GM12878 (cell line): ENCODE measurements around the gene PDZD2. TPM values are rescaled to one million over a fixed set of nuclear protein-coding genes. Genes with fewer than 3 reads are reported as not detected.

Experiments used
- ATAC-seq: fragments of 200-7000 bp; cut with Tn5 transposase; 3 replicates; pipeline ENCODE4 v1.9.1; 2020; ENCODE audit warnings: mild to moderate bottlenecking, moderate library complexity
- BruUV-seq: library from RNA; stranded (reverse); fragments of 400-500 nt; replicated peaks from 2 replicates; lab custom pipeline; 2021; lab: Mats Ljungman, UMichigan
- CTCF ChIA-PET: fragments of 300-600 bp; sonication (Branson Sonifier 250); formaldehyde crosslinking; extraction: SDS; loops from one replicate; lab custom pipeline; 2021; ENCODE audit warnings: inconsistent platforms; lab: Yijun Ruan, JAX
- POLR2A ChIA-PET: fragments of 350-600 bp; formaldehyde crosslinking; extraction: SDS; loops from one replicate; lab custom pipeline; 2021; ENCODE audit warnings: inconsistent platforms; lab: Charles Lee
- RAD21 ChIA-PET: fragments of 300-600 bp; sonication (Branson Sonifier 250); formaldehyde crosslinking; loops from one replicate; lab custom pipeline; 2023; ENCODE audit warnings: antibody characterized with exemption; ENCODE audit not compliant: unreplicated experiment; lab: Charles Lee
- SMC1A ChIA-PET: fragments of 300-600 bp; sonication (Branson Sonifier 250); formaldehyde crosslinking; loops from one replicate; lab custom pipeline; 2023; ENCODE audit not compliant: unreplicated experiment, uncharacterized antibody; lab: Charles Lee
- DNase-seq: peaks from one replicate; pipeline ENCODE4 v3.0.0-alpha.2; 2011; ENCODE audit warnings: low read depth, low spot score
- FAIRE-seq: peaks from 3 replicates; lab custom pipeline; 2011; peaks lifted over from hg19 to GRCh38; lab: Jason Lieb, UNC
- H2AFZ ChIP-seq: 2 replicates; pipeline ENCODE4 v1.6.0; 2011; ENCODE audit warnings: low read depth, low read length, control low read depth; ENCODE audit not compliant: control insufficient read depth
- H3K27ac ChIP-seq: 2 replicates; pipeline ENCODE4 v1.5.1; 2011; ENCODE audit warnings: control low read depth; ENCODE audit not compliant: control insufficient read depth, insufficient read depth
- H3K27me3 ChIP-seq, 2 experiments: replicated peaks in 1 of 2; 2 replicates each; pipeline versions ENCODE4 v1.6.0 to v1.6.1; 2011; ENCODE audit warnings: low read length in 1 of 2; ENCODE audit not compliant: control insufficient read depth in 2 of 2, insufficient read depth in 2 of 2
- H3K36me3 ChIP-seq, 2 experiments: 2 replicates each; pipeline ENCODE4 v1.5.1; 2011; ENCODE audit warnings: low read length in 1 of 2; ENCODE audit not compliant: control insufficient read depth in 2 of 2, insufficient read depth in 2 of 2
- H3K4me1 ChIP-seq: 2 replicates; pipeline ENCODE4 v1.6.1; 2011; ENCODE audit warnings: mild to moderate bottlenecking, low read length, moderate library complexity, mixed read lengths; ENCODE audit not compliant: control insufficient read depth, insufficient read depth
- H3K4me2 ChIP-seq: 2 replicates; pipeline ENCODE4 v1.6.0; 2011; ENCODE audit warnings: control low read depth; ENCODE audit not compliant: control insufficient read depth, insufficient read depth
- H3K4me3 ChIP-seq: fragments of 200-600 bp; sonication (generic); 2 replicates; pipeline ENCODE4 v1.5.1; 2016
- H3K79me2 ChIP-seq: 2 replicates; pipeline ENCODE4 v1.6.0; 2011; ENCODE audit warnings: low read length; ENCODE audit not compliant: control insufficient read depth, insufficient read depth
- H3K9ac ChIP-seq: 2 replicates; pipeline ENCODE4 v1.8.0; 2011; ENCODE audit warnings: low read length, control low read depth, mixed read lengths; ENCODE audit not compliant: control insufficient read depth, insufficient read depth
- H3K9me3 ChIP-seq: replicated peaks from 3 replicates; pipeline ENCODE4 v1.5.1; 2011; ENCODE audit warnings: mild to moderate bottlenecking, low read length; ENCODE audit not compliant: control insufficient read depth, insufficient read depth
- H4K20me1 ChIP-seq: 2 replicates; pipeline ENCODE4 v1.6.0; 2011; ENCODE audit not compliant: control insufficient read depth, insufficient read depth
- BACH1 ChIP-seq: fragments of 450-650 bp; IDR thresholded peaks from 2 replicates; pipeline ENCODE4 v1.6.1; 2017; ENCODE audit warnings: mild to moderate bottlenecking, borderline replicate concordance
- CEBPZ ChIP-seq: fragments of 150-350 bp; IDR thresholded peaks from 2 replicates; pipeline ENCODE4 v1.6.1; 2016; ENCODE audit warnings: low read depth, low read length
- EGR1 ChIP-seq, 2 experiments: IDR thresholded peaks; 1 replicate in 1 of 2; 2 replicates in 1 of 2; pipeline ENCODE4 v1.6.1; 2011 to 2012; ENCODE audit warnings: low read depth in 2 of 2, low read length in 2 of 2, borderline replicate concordance in 1 of 2, mild to moderate bottlenecking in 1 of 2, moderate library complexity in 1 of 2
- ESRRA ChIP-seq: IDR thresholded peaks from 2 replicates; pipeline ENCODE4 v1.6.1; 2012; ENCODE audit warnings: mild to moderate bottlenecking, low read length, improper control_type of control experiment
- ETV6 ChIP-seq, 2 experiments: fragments of 450-650 bp in 1 of 2; IDR thresholded peaks in 1 of 2; conservative IDR thresholded peaks in 1 of 2; 2 replicates each; pipeline ENCODE4 v1.6.1; 2014; ENCODE audit warnings: antibody characterized with exemption in 1 of 2, borderline replicate concordance in 1 of 2, low read depth in 1 of 2, mild to moderate bottlenecking in 1 of 2, moderate library complexity in 1 of 2
- FOS ChIP-seq: IDR thresholded peaks from 3 replicates; pipeline ENCODE4 v1.6.1; 2011; ENCODE audit warnings: borderline replicate concordance; ENCODE audit not compliant: insufficient read length; ENCODE audit errors: extremely low read depth
- GABPA ChIP-seq: IDR thresholded peaks from 2 replicates; pipeline ENCODE4 v1.6.1; 2014; ENCODE audit warnings: antibody characterized with exemption, low read depth, mild to moderate bottlenecking, inconsistent platforms
- HSF1 ChIP-seq: fragments of 150-350 bp; IDR thresholded peaks from 2 replicates; pipeline ENCODE4 v1.6.1; 2014; ENCODE audit warnings: mild to moderate bottlenecking, low read depth, low read length
- IKZF2 ChIP-seq, 2 experiments: fragments of 450-650 bp; IDR thresholded peaks; 2 replicates each; pipeline ENCODE4 v1.6.1; 2017; ENCODE audit warnings: mild to moderate bottlenecking in 2 of 2, moderate library complexity in 2 of 2
- MTA3 ChIP-seq: IDR thresholded peaks from 2 replicates; pipeline ENCODE4 v1.6.1; 2012; ENCODE audit warnings: low read length, inconsistent platforms, borderline replicate concordance
- NFYB ChIP-seq: IDR thresholded peaks from 2 replicates; pipeline ENCODE4 v1.6.1; 2011; ENCODE audit warnings: low read depth, mild to moderate bottlenecking, low read length, improper control_type of control experiment, moderate library complexity; ENCODE audit not compliant: insufficient read depth
- NRF1 ChIP-seq: conservative IDR thresholded peaks from 2 replicates; pipeline ENCODE4 v1.6.1; 2011; ENCODE audit warnings: mild to moderate bottlenecking, low read depth, low read length, improper control_type of control experiment
- POLR2AphosphoS2 ChIP-seq: IDR thresholded peaks from 2 replicates; pipeline ENCODE4 v1.6.1; 2011; ENCODE audit warnings: low read depth, mild to moderate bottlenecking, low read length, improper control_type of control experiment, moderate library complexity
- SMC3 ChIP-seq: IDR thresholded peaks from 2 replicates; pipeline ENCODE4 v1.6.1; 2011; ENCODE audit warnings: low read length, improper control_type of control experiment, borderline replicate concordance
- SREBF1 ChIP-seq: IDR thresholded peaks from 2 replicates; pipeline ENCODE4 v1.6.1; 2012; ENCODE audit warnings: mild to moderate bottlenecking, low read length
- USF2 ChIP-seq: IDR thresholded peaks from 2 replicates; pipeline ENCODE4 v1.6.1; 2011; ENCODE audit warnings: low read depth, low read length, improper control_type of control experiment, borderline replicate concordance
- ZNF622 ChIP-seq: fragments of 450-650 bp; IDR thresholded peaks from 2 replicates; pipeline ENCODE4 v1.6.1; 2017; ENCODE audit warnings: mild to moderate bottlenecking, inconsistent platforms
- WGBS: methylation state at CpG from one replicate; pipeline ENCODE4 v1.1.6; 2016; ENCODE audit warnings: low lambda C conversion rate; ENCODE audit not compliant: insufficient replicate concordance, insufficient coverage; ENCODE audit errors: missing lambda C conversion rate; 5-methylcytosine and 5-hydroxymethylcytosine counted together
- in situ Hi-C: fragments of 300-500 bp; cut with MboI; formaldehyde crosslinking; loops from 9 replicates; pipeline ENCODE4 v1.14.3; 2018; ENCODE audit warnings: mixed read lengths
- intact Hi-C: fragments of 100-400 bp; cut with micrococcal nuclease; formaldehyde crosslinking; loops from one replicate; pipeline ENCODE4 v1.14.2; 2022; ENCODE audit not compliant: unreplicated experiment
- polyA plus RNA-seq, 11 experiments: library from polyadenylated mRNA; depleted of rRNA in 4 of 11; unstranded in 6 of 11; stranded (reverse) in 5 of 11; fragments of >200 nt; fragmentation: Nextera tagmentation in 4 of 11; fragmentation: Illumina TruSeq in 1 of 11; extraction: Ambion mirVana in 4 of 11; extraction: Trizol in 1 of 11; gene quantifications; 1 replicate in 1 of 11; 2 replicates in 10 of 11; pipeline versions ENCODE4 v1.2.1 to v1.2.3, GENCODE V29; 2011 to 2016; ENCODE audit warnings: inconsistent platforms in 2 of 11, missing spikeins in 2 of 11, low read depth in 1 of 11
- total RNA-seq, 4 experiments: library from RNA; depleted of rRNA in 3 of 4; stranded (reverse); fragments of >200 nt in 3 of 4; fragmentation: Illumina TruSeq in 1 of 4; extraction: Trizol in 1 of 4; gene quantifications; 2 replicates each; pipeline versions ENCODE4 v1.2.1 to v1.2.3, GENCODE V29; 2013 to 2021

The PDZD2 gene
- total and polyA plus RNA-seq, 10 of the 15 experiments (the other 5 are each of a cell fraction or from before 2014, with no cell fraction given): 0.01 to 0.58 (median 0.29) TPM; not detected in 3

- no peak for TF ChIP-seq HSF1
- TF ChIP-seq GABPA: no peak
- TF ChIP-seq MTA3: no peak
- TF ChIP-seq EGR1 (IDR thresholded peaks at IDR 0.05; ENCODE audit: borderline replicate concordance in 1 of 2, low read depth in 2 of 2, low read length in 2 of 2): no peak
- TF ChIP-seq FOS: no peak
- no peak for TF ChIP-seq POLR2AphosphoS2
Measured at GRCh38 chr5:31880449-31880848, 241.5 kb downstream of the PDZD2 start (continued).

GRCh38 chr5:31884896-31885295 is 246.0 kb downstream of the PDZD2 start:
- no peak overlapping the region for H3K4me3 ChIP-seq
- BruUV-seq: no TSS peak
- H3K36me3 ChIP-seq: no peaks in the 10 kb centered on the region
- no peaks in the 10 kb centered on the region for H3K27me3 ChIP-seq
- ATAC-seq: no peak
- ChIA-PET SMC1A (no interaction called here), CTCF (no interaction called here), POLR2A (no interaction called here), RAD21 (no interaction called here)
- no peaks in the 10 kb centered on the region for H3K79me2 ChIP-seq
- no peak for FAIRE-seq
- no peak overlapping the region for H3K9ac ChIP-seq
- no peak overlapping the region for H2AFZ ChIP-seq
- intact Hi-C loops (no loop called here), in situ Hi-C loops (no loop called here)
- H3K27ac ChIP-seq: no peak overlapping the region
- no peak for DNase-seq
- H3K4me1 ChIP-seq: no peaks in the 10 kb centered on the region
- H4K20me1 ChIP-seq: no peaks in the 10 kb centered on the region
- H3K4me2 ChIP-seq: no peak overlapping the region
- WGBS: 31% methylated on average over 4 of the region's 5 CpGs
- no peaks in the 10 kb centered on the region for H3K9me3 ChIP-seq
- no peak for TF ChIP-seq ZNF622
- TF ChIP-seq ESRRA: no peak
- no peak for TF ChIP-seq USF2
- TF ChIP-seq NFYB: no peak
- no peak for TF ChIP-seq NRF1
- no peak for TF ChIP-seq IKZF2 (IDR thresholded peaks at IDR 0.05)
- TF ChIP-seq BACH1: no peak
- no peak for TF ChIP-seq SMC3
- no peak for TF ChIP-seq CEBPZ
- TF ChIP-seq ETV6 (conservative IDR thresholded peaks at IDR 0.05 in 1 of 2, IDR thresholded peaks at IDR 0.05 in 1 of 2; ENCODE audit: borderline replicate concordance in 1 of 2, low read depth in 1 of 2): no peak
- no peak for TF ChIP-seq SREBF1
